Neural cell (in vitro differentiated cells): ENCODE results near the gene CNTN4. TPM values are rescaled to one million over a fixed set of nuclear protein-coding genes. Genes with fewer than 3 reads are reported as not detected.

Experiments used
- H2AFZ ChIP-seq: fragments of 200-600, 300-800 bp; sonication (generic), shearing (Covaris generic); 2 replicates; pipeline ENCODE4 v1.6.0; 2014; ENCODE audit warnings: low read depth, mild to moderate bottlenecking, antibody characterized with exemption, low read length, moderate library complexity
- H3F3A ChIP-seq: fragments of 200-600 bp; shearing (Covaris generic); 2 replicates; pipeline ENCODE4 v1.6.1; 2016; ENCODE audit warnings: mild to moderate bottlenecking, moderate library complexity, mixed read lengths, antibody characterized with exemption, low read length; ENCODE audit not compliant: insufficient read depth, poor library complexity, severe bottlenecking
- H3K27ac ChIP-seq: fragments of 200-600, 300-800 bp; sonication (generic), shearing (Covaris generic); 2 replicates; pipeline ENCODE4 v1.5.1; 2014; ENCODE audit warnings: mild to moderate bottlenecking, low read length, moderate library complexity
- H3K27me3 ChIP-seq: fragments of 300-800, 200-600 bp; sonication (generic), shearing (Covaris generic); 2 replicates; pipeline ENCODE4 v1.6.0; 2014; ENCODE audit warnings: mild to moderate bottlenecking, low read depth, low read length, moderate library complexity; ENCODE audit not compliant: insufficient read depth
- H3K36me3 ChIP-seq: fragments of 300-800, 200-600 bp; sonication (generic), shearing (Covaris generic); 2 replicates; pipeline ENCODE4 v1.5.1; 2014; ENCODE audit warnings: mild to moderate bottlenecking, antibody characterized with exemption, low read length, moderate library complexity; ENCODE audit not compliant: insufficient read depth
- H3K4me2 ChIP-seq: fragments of 300-800, 200-600 bp; sonication (generic), shearing (Covaris generic); 2 replicates; pipeline ENCODE4 v1.6.0; 2014; ENCODE audit warnings: mild to moderate bottlenecking, low read length
- H3K4me3 ChIP-seq: fragments of 300-800, 200-600 bp; sonication (generic), shearing (Covaris generic); 2 replicates; pipeline ENCODE4 v1.5.1; 2014; ENCODE audit warnings: mild to moderate bottlenecking, low read length, moderate library complexity
- H3K79me2 ChIP-seq: fragments of 200-600 bp; shearing (Covaris generic); replicated peaks from 2 replicates; pipeline ENCODE4 v1.6.0; 2014; ENCODE audit warnings: mild to moderate bottlenecking, low read length, moderate library complexity; ENCODE audit not compliant: insufficient read depth
- H3K9ac ChIP-seq: fragments of 300-800, 200-600 bp; sonication (generic), shearing (Covaris generic); 2 replicates; pipeline ENCODE4 v1.6.1; 2016; ENCODE audit warnings: mild to moderate bottlenecking, low read length, mixed read lengths
- H3K9me2 ChIP-seq: fragments of 200-600 bp; shearing (Covaris generic); 2 replicates; pipeline ENCODE4 v1.6.1; 2016; ENCODE audit warnings: mild to moderate bottlenecking, low read length, mixed read lengths; ENCODE audit not compliant: insufficient read depth
- H3K9me3 ChIP-seq: fragments of 200-600, 300-800 bp; sonication (generic), shearing (Covaris generic); 2 replicates; pipeline ENCODE4 v1.6.1; 2016; ENCODE audit warnings: mild to moderate bottlenecking, mixed run types, low read length, moderate library complexity, mixed read lengths
- H4K20me1 ChIP-seq: fragments of 200-600 bp; shearing (Covaris generic); 2 replicates; pipeline ENCODE4 v1.6.1; 2016; ENCODE audit warnings: mild to moderate bottlenecking, mixed run types; ENCODE audit not compliant: insufficient read depth
- CTCF ChIP-seq: fragments of 450-650 bp; IDR thresholded peaks from 2 replicates; pipeline ENCODE4 v1.5.1; 2014; ENCODE audit warnings: antibody characterized with exemption, mild to moderate bottlenecking, moderate library complexity; ENCODE audit not compliant: poor library complexity, severe bottlenecking
- EP300 ChIP-seq: fragments of 450-650 bp; conservative IDR thresholded peaks from 2 replicates; pipeline ENCODE4 v1.6.1; 2014; ENCODE audit warnings: antibody characterized with exemption, mild to moderate bottlenecking, moderate library complexity; ENCODE audit not compliant: poor library complexity, severe bottlenecking
- EZH2 ChIP-seq: fragments of 200-600, 300-800 bp; shearing (Covaris generic), sonication (generic); IDR thresholded peaks from 2 replicates; pipeline ENCODE4 v1.6.1; 2014; ENCODE audit warnings: antibody characterized with exemption, low read length, borderline replicate concordance, mild to moderate bottlenecking; ENCODE audit not compliant: insufficient read depth, poor library complexity, severe bottlenecking
- MXI1 ChIP-seq: fragments of 450-650 bp; conservative IDR thresholded peaks from 2 replicates; pipeline ENCODE4 v1.6.1; 2014; ENCODE audit warnings: antibody characterized with exemption, mild to moderate bottlenecking; ENCODE audit not compliant: poor library complexity, severe bottlenecking
- POLR2AphosphoS5 ChIP-seq: IDR thresholded peaks from 2 replicates; pipeline ENCODE4 v1.6.1; 2012
- RAD21 ChIP-seq: fragments of 450-650 bp; conservative IDR thresholded peaks from 2 replicates; pipeline ENCODE4 v1.6.1; 2014; ENCODE audit warnings: antibody characterized with exemption, mild to moderate bottlenecking, moderate library complexity
- REST ChIP-seq: IDR thresholded peaks from 2 replicates; pipeline ENCODE4 v1.6.1; 2012; ENCODE audit warnings: borderline replicate concordance
- SMC3 ChIP-seq: fragments of 450-650 bp; conservative IDR thresholded peaks from 2 replicates; pipeline ENCODE4 v1.6.1; 2014; ENCODE audit warnings: antibody characterized with exemption, mild to moderate bottlenecking, moderate library complexity; ENCODE audit not compliant: poor library complexity
- TAF1 ChIP-seq: IDR thresholded peaks from 2 replicates; pipeline ENCODE4 v1.6.1; 2012; ENCODE audit warnings: low read depth
- polyA plus RNA-seq: library from polyadenylated mRNA; depleted of rRNA; stranded (reverse); fragments of >200 nt; gene quantifications from 2 replicates; pipeline ENCODE4 v1.2.3, GENCODE V29; 2014

CNTN4 gene
- polyA plus RNA-seq, 1 donor from 2014 or later: 10.6 TPM

GRCh38 chr3:2156244-2156847 lies 57.7 kb downstream of the CNTN4 start:
- Histone ChIP-seq H3K4me2 (no peak overlapping the region), H3K27me3 (no peaks in the 10 kb centered on the region), H3K4me3 (no peak overlapping the region), H3K36me3 (no peaks in the 10 kb centered on the region), H3K27ac (no peak overlapping the region), H3K9me3 (no peaks in the 10 kb centered on the region), H3K9me2 (no peaks in the 10 kb centered on the region), H4K20me1 (no peaks in the 10 kb centered on the region), H3K9ac (no peak overlapping the region), H2AFZ (no peak overlapping the region), H3F3A (no peaks in the 10 kb centered on the region), H3K79me2 (no peaks in the 10 kb centered on the region)
- TF ChIP-seq MXI1 (no peak), RAD21 (no peak)

GRCh38 chr3:2158828-2159227 lies 60.2 kb downstream of the CNTN4 start:
- TF ChIP-seq EZH2 (no peak), TAF1 (no peak), EP300 (no peak), SMC3 (no peak), CTCF (no peak), POLR2AphosphoS5 (no peak), RAD21 (no peak), MXI1 (no peak)
- Histone ChIP-seq H3K4me2 (no peak overlapping the region), H3K9ac (no peak overlapping the region), H3K9me3 (no peaks in the 10 kb centered on the region), H2AFZ (no peak overlapping the region), H3K4me3 (no peak overlapping the region), H3K9me2 (no peaks in the 10 kb centered on the region), H3K27me3 (no peaks in the 10 kb centered on the region), H4K20me1 (no peaks in the 10 kb centered on the region), H3K79me2 (no peaks in the 10 kb centered on the region), H3F3A (no peaks in the 10 kb centered on the region), H3K27ac (no peak overlapping the region), H3K36me3 (no peaks in the 10 kb centered on the region)

GRCh38 chr3:2166552-2166951 lies 67.9 kb downstream of the CNTN4 start:
- Histone ChIP-seq H3K4me3 (no peak overlapping the region), H3K9me3 (no peaks in the 10 kb centered on the region), H3K27ac (no peak overlapping the region), H3K4me2 (no peak overlapping the region), H2AFZ (no peak overlapping the region), H3K79me2 (no peaks in the 10 kb centered on the region), H3K27me3 (no peaks in the 10 kb centered on the region), H3K9ac (no peak overlapping the region), H3K36me3 (no peaks in the 10 kb centered on the region), H3F3A (no peaks in the 10 kb centered on the region), H3K9me2 (no peaks in the 10 kb centered on the region), H4K20me1 (no peaks in the 10 kb centered on the region)
- TF ChIP-seq POLR2AphosphoS5: no peak
- no peak for TF ChIP-seq REST
- TF ChIP-seq EP300: no peak
- no peak for TF ChIP-seq EZH2
- TF ChIP-seq CTCF: peak; percentile 40
- TF ChIP-seq SMC3: no peak
- TF ChIP-seq TAF1: no peak
